OCI-LY7 (cell line): ENCODE data around the gene DMRTB1. TPM values are rescaled to one million over a fixed set of nuclear protein-coding genes. Genes with fewer than 3 reads are reported as not detected.

Experiments used
- BruUV-seq: library from RNA; stranded (reverse); fragments of 400-500 nt; replicated peaks from 2 replicates; lab custom pipeline; 2021; lab: Mats Ljungman, UMichigan
- CTCF ChIA-PET: fragments of 300-600 bp; sonication (Branson Sonifier 250); formaldehyde crosslinking; loops from one replicate; lab custom pipeline; 2022; ENCODE audit warnings: antibody characterized with exemption; ENCODE audit not compliant: unreplicated experiment; lab: Charles Lee
- POLR2A ChIA-PET: fragments of 300-600 bp; sonication (Branson Sonifier 250); formaldehyde crosslinking; loops from one replicate; lab custom pipeline; 2022; ENCODE audit warnings: antibody characterized with exemption; lab: Charles Lee
- DNase-seq: peaks from one replicate; pipeline ENCODE4 v3.0.0-alpha.2; 2015; ENCODE audit warnings: low spot score
- H2AFZ ChIP-seq: fragments of 200-600 bp; sonication (generic), shearing (Covaris generic); 2 replicates; pipeline ENCODE4 v1.6.1; 2014; ENCODE audit warnings: mild to moderate bottlenecking, antibody characterized with exemption, low read length, moderate library complexity
- H3K27ac ChIP-seq: fragments of 200-600 bp; sonication (generic); 2 replicates; pipeline ENCODE4 v1.5.1; 2014; ENCODE audit warnings: mixed run types, low read depth, mild to moderate bottlenecking, moderate library complexity, low read length, inconsistent platforms; ENCODE audit not compliant: poor library complexity, severe bottlenecking
- H3K36me3 ChIP-seq: fragments of 200-600 bp; sonication (generic); 2 replicates; pipeline ENCODE4 v1.6.1; 2014; ENCODE audit warnings: mild to moderate bottlenecking, antibody characterized with exemption, low read length, moderate library complexity, mixed read lengths; ENCODE audit not compliant: insufficient read depth
- H3K4me1 ChIP-seq: fragments of 200-600 bp; sonication (generic); 2 replicates; pipeline ENCODE4 v1.5.1; 2014; ENCODE audit warnings: mild to moderate bottlenecking, low read length; ENCODE audit not compliant: insufficient read depth, poor library complexity, severe bottlenecking
- H3K4me2 ChIP-seq: fragments of 200-600 bp; sonication (generic); 2 replicates; pipeline ENCODE4 v1.6.1; 2014; ENCODE audit warnings: mild to moderate bottlenecking, low read length
- H3K4me3 ChIP-seq: fragments of 200-600 bp; sonication (generic); 2 replicates; pipeline ENCODE4 v1.5.1; 2014; ENCODE audit warnings: mild to moderate bottlenecking, low read depth, low read length; ENCODE audit not compliant: poor library complexity, severe bottlenecking
- H3K79me2 ChIP-seq: fragments of 200-600 bp; sonication (generic); 2 replicates; pipeline ENCODE4 v1.6.1; 2016; ENCODE audit warnings: low read depth, mild to moderate bottlenecking, low read length, moderate library complexity, mixed read lengths; ENCODE audit not compliant: insufficient read depth
- H3K9me2 ChIP-seq: fragments of 200-600 bp; sonication (generic); 2 replicates; pipeline ENCODE4 v1.6.1; 2016; ENCODE audit warnings: mild to moderate bottlenecking, low read length, mixed read lengths; ENCODE audit not compliant: insufficient read depth
- H3K9me3 ChIP-seq: fragments of 200-600 bp; sonication (generic); 2 replicates; pipeline ENCODE4 v1.6.1; 2014; ENCODE audit warnings: mild to moderate bottlenecking, mixed run types, low read length, mixed read lengths
- H4K20me1 ChIP-seq: fragments of 200-600 bp; sonication (generic); 2 replicates; pipeline ENCODE4 v1.6.1; 2014; ENCODE audit warnings: mild to moderate bottlenecking, antibody characterized with exemption, low read length, moderate library complexity, mixed read lengths; ENCODE audit not compliant: insufficient read depth
- CTCF ChIP-seq: fragments of 200-600 bp; sonication (generic); conservative IDR thresholded peaks from 2 replicates; pipeline ENCODE4 v1.5.1; 2014; ENCODE audit warnings: mild to moderate bottlenecking, antibody characterized with exemption, low read length, moderate library complexity, mixed read lengths
- EZH2phosphoT487 ChIP-seq: fragments of 200-600 bp; sonication (generic); IDR thresholded peaks from 2 replicates; pipeline ENCODE4 v1.6.1; 2018; ENCODE audit warnings: low read depth, borderline replicate concordance, mild to moderate bottlenecking, mixed run types, antibody characterized with exemption, low read length, moderate library complexity, mixed read lengths
- intact Hi-C: fragments of 100-400 bp; cut with micrococcal nuclease; formaldehyde crosslinking; loops from one replicate; pipeline ENCODE4 v1.10.0; 2022; ENCODE audit not compliant: unreplicated experiment
- total RNA-seq, 2 experiments: library from RNA; depleted of rRNA in 1 of 2; stranded (reverse); fragments of >200 nt in 1 of 2; shearing (Covaris generic) in 1 of 2; gene quantifications; 2 replicates each; pipeline ENCODE4 v1.2.3, GENCODE V29; 2014 to 2022

Gene DMRTB1
- total RNA-seq, 2 experiments from 2014 or later = not detected

DNA sequence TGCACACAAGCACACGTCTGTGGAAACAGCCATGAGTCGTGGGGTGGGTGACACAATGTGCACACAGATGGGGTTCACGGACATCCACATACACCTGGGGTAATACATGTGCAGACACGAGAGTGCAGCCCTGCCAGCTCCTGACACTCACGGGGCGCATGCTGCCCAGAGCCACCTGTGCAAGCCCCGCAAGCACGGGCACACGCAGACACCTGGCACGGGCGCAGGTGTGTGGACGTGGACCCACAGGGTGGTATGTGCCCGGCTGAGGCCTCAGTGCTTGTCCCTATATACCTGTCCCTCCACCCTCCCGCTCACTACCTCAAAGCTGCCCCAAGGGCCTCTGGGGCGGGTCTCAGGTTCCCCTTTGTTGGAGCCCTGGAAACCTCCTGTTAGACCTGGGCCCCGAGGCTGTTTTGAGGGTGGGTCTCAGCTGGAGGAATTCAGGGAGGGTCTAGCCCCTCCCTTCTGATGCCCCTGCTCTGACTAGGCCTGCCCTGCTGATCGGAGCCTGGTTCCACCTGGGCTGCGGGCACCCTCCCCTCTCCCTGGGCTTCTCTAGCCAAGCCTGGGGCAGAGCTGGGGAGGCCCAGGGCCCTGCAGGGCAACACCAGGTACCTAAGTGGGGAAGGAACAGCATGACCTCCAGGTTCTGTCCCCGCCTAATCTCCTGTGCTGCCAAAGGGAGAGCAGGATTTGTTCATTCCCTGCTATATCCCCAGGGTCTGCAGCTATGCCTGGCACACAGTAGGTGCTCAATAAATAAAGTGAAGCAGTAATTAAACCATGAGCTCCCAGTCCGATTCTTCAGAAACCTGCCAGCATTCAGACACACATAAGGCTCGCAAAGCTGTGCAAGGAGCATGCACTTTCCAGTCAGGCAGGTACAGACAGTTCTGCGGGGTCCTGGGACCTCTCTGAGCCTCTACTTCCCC lies 49.1 kb downstream of the DMRTB1 start:
- no TSS peak for BruUV-seq
- Histone ChIP-seq H3K9me2 (no peaks in the 10 kb centered on the region), H4K20me1 (no peaks in the 10 kb centered on the region), H3K36me3 (no peaks in the 10 kb centered on the region), H2AFZ (no peak overlapping the region), H3K4me2 (no peak overlapping the region), H3K79me2 (no peaks in the 10 kb centered on the region), H3K4me3 (no peak overlapping the region), H3K4me1 (no peaks in the 10 kb centered on the region), H3K9me3 (no peaks in the 10 kb centered on the region), H3K27ac (no peak overlapping the region)
- ChIA-PET CTCF (no interaction called here), POLR2A (no interaction called here)
- intact Hi-C loops = no loop called here
- DNase-seq = no peak
- TF ChIP-seq CTCF (no peak), EZH2phosphoT487 (no peak)

- no peaks in the 10 kb centered on the region for H4K20me1 ChIP-seq
- H3K4me1 ChIP-seq = no peaks in the 10 kb centered on the region
- TF ChIP-seq EZH2phosphoT487 (no peak), CTCF (no peak)
- no peak overlapping the region for H3K4me2 ChIP-seq
- no peak overlapping the region for H3K4me3 ChIP-seq
- no TSS peak for BruUV-seq
- no peaks in the 10 kb centered on the region for H3K79me2 ChIP-seq
- intact Hi-C loops = no loop called here
- no peak for DNase-seq
- no peaks in the 10 kb centered on the region for H3K9me2 ChIP-seq
- no peaks in the 10 kb centered on the region for H3K9me3 ChIP-seq
- POLR2A ChIA-PET = no interaction called here
- no peak overlapping the region for H2AFZ ChIP-seq
- CTCF ChIA-PET = no interaction called here
- no peak overlapping the region for H3K27ac ChIP-seq
- H3K36me3 ChIP-seq = no peaks in the 10 kb centered on the region
Measured at GRCh38 chr1:53508991-53509666, 49.9 kb downstream of the DMRTB1 start.

DNA sequence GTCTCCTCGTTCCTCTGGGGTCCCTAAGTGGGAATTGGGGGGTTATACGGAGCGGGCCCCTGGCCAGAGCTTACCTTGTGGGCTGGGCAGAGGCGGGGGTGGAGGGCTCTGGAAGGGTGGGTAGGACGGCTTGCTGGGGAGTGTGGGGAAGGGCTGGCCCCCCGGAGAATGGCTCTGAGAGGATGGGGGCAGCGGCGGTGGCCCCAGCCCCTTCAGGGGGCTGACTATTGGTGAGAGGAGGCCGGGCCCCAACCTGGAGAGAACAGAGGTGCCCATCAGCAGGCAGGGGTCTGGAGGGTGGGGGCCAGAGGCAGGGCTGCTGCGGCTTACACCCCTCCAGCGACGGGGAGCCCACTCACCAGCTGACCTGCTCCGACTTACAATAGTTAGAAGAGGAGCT lies 50.6 kb downstream of the DMRTB1 start:
- Histone ChIP-seq H3K79me2 (no peaks in the 10 kb centered on the region), H3K9me3 (no peaks in the 10 kb centered on the region), H3K4me3 (no peak overlapping the region), H3K9me2 (no peaks in the 10 kb centered on the region), H2AFZ (no peak overlapping the region), H4K20me1 (no peaks in the 10 kb centered on the region), H3K36me3 (no peaks in the 10 kb centered on the region), H3K27ac (no peak overlapping the region), H3K4me2 (no peak overlapping the region), H3K4me1 (no peaks in the 10 kb centered on the region)
- intact Hi-C loops = no loop called here
- DNase-seq = no peak
- TF ChIP-seq CTCF = no peak
- TF ChIP-seq EZH2phosphoT487 = no peak
- ChIA-PET CTCF (no interaction called here), POLR2A (no interaction called here)
- no TSS peak for BruUV-seq
